ENCODE results near the gene STK33. TPM values are rescaled to one million over a fixed set of nuclear protein-coding genes. Genes with fewer than 3 reads are reported as not detected.
A peak's percentile ranks its signal among the peaks of the same experiment; 100 is the strongest.

Gene STK33
- total RNA-seq, 1 experiment from 2014 or later, result 19.5 TPM

DNA sequence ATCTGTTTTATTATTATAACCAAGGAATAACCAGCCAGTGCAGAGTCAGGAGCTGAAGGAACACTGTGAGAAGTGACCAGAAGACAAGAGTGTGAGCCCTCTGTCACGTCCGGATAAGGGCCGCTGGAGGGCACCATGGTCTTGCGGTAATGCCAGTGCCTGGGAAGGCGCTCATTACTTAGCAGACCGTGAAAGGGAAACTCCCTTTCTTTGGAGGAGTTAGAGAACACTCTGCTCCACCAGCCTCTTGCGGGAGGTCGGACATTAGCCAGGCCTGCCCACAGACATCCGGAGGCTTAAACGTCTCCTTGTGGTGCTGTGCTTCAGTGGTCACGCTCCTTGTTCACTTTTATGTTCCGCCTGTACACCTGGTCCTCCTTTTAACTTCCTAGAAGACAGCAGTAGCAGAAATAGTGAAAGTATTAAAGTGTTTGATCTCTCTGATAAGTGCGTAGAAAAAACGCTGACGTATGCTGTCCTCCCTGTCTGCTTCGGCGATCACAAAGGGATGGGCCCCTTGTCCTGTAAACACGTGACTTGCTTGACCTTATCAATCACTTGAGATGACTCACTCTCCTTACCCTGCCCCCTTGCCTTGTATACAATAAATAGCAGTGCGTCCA, 209.7 kb downstream of the STK33 start:
- H3K23ac ChIP-seq (ENCODE audit: insufficient read length, low read depth, low read length), result no peak overlapping the region
- no peak overlapping the region for H2BK120ac ChIP-seq (ENCODE audit: low read depth, low read length, poor library complexity, severe bottlenecking)
- no peak overlapping the region for H3K56ac ChIP-seq (ENCODE audit: insufficient read length, low read depth, low read length)
- no CpG with 5 or more reads among the region's 19 CpGs for WGBS (ENCODE audit: extremely low coverage, insufficient read length, low lambda C conversion rate)
- no peaks in the 10 kb centered on the region for H3K79me2 ChIP-seq (ENCODE audit: insufficient read depth, low read length)
- no peaks in the 10 kb centered on the region for H3K9me3 ChIP-seq (ENCODE audit: control insufficient read depth, low read depth, low read length)
- H4K8ac ChIP-seq (replicated peaks; ENCODE audit: insufficient read length, low read depth, low read length), result no peak overlapping the region
- H2BK5ac ChIP-seq (ENCODE audit: insufficient read length, low read length), result no peak overlapping the region
- H3K23me2 ChIP-seq (ENCODE audit: insufficient read length, low read depth, low read length, poor library complexity, severe bottlenecking), result no peaks in the 10 kb centered on the region
- H3K14ac ChIP-seq (ENCODE audit: insufficient read depth, low read length), result no peak overlapping the region
- no peaks in the 10 kb centered on the region; the same call in 1 of the 2 replicates for H3K4me1 ChIP-seq (ENCODE audit: insufficient read depth, low read length)
- H4K5ac ChIP-seq (ENCODE audit: insufficient read length, low read depth, low read length), result no peak overlapping the region
- no peak overlapping the region for H2BK20ac ChIP-seq (ENCODE audit: low read depth, low read length, poor library complexity, severe bottlenecking)
- H4K91ac ChIP-seq (ENCODE audit: insufficient read length, low read depth, low read length), result no peak overlapping the region
- H3T11ph ChIP-seq (ENCODE audit: low read length), result no peak overlapping the region
- no peaks in the 10 kb centered on the region for H3K79me1 ChIP-seq (ENCODE audit: insufficient read depth, low read depth, low read length, poor library complexity, severe bottlenecking)
- no peaks in the 10 kb centered on the region for H3K27me3 ChIP-seq (ENCODE audit: insufficient read depth, low read length)
- peak; percentile 74 for DNase-seq
- H3K4me2 ChIP-seq (ENCODE audit: insufficient read depth, insufficient read length, low read length), result no peak overlapping the region
- Mint-ChIP-seq H3K27ac (peak overlapping the region in 1 of 3 experiments; percentile 7; a peak in 1 of 7 replicates), H3K9me3 (no peaks in the 10 kb centered on the region), H3K4me3 (no peak overlapping the region), H3K4me1 (peaks cover 15 to 22% of the 10 kb centered on the region in 2 experiments), H3K27me3 (ENCODE audit: low read depth) (no peaks in the 10 kb centered on the region), H3K36me3 (ENCODE audit: insufficient read depth in 1 of 3, low read depth in 3 of 3) (no peaks in the 10 kb centered on the region)
- no peak overlapping the region for H2AK5ac ChIP-seq (ENCODE audit: insufficient read length, low read length)
- H3K27ac ChIP-seq (ENCODE audit: insufficient read length, low read depth, low read length), result no peak overlapping the region
- no peak overlapping the region for H3K18ac ChIP-seq (ENCODE audit: insufficient read length, low read depth, low read length)
- H2BK12ac ChIP-seq (ENCODE audit: insufficient read length, low read depth, low read length), result no peak overlapping the region
- TF ChIP-seq, protein P1, sequence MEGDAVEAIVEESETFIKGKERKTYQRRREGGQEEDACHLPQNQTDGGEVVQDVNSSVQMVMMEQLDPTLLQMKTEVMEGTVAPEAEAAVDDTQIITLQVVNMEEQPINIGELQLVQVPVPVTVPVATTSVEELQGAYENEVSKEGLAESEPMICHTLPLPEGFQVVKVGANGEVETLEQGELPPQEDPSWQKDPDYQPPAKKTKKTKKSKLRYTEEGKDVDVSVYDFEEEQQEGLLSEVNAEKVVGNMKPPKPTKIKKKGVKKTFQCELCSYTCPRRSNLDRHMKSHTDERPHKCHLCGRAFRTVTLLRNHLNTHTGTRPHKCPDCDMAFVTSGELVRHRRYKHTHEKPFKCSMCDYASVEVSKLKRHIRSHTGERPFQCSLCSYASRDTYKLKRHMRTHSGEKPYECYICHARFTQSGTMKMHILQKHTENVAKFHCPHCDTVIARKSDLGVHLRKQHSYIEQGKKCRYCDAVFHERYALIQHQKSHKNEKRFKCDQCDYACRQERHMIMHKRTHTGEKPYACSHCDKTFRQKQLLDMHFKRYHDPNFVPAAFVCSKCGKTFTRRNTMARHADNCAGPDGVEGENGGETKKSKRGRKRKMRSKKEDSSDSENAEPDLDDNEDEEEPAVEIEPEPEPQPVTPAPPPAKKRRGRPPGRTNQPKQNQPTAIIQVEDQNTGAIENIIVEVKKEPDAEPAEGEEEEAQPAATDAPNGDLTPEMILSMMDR (conservative IDR thresholded peaks at IDR 0.05), result peak; percentile 56
- no peak overlapping the region for H2AFZ ChIP-seq (ENCODE audit: low read length)
- no peak overlapping the region for H3K4ac ChIP-seq (ENCODE audit: low read depth, low read length)
- no peaks in the 10 kb centered on the region for H4K20me1 ChIP-seq (ENCODE audit: control insufficient read depth, insufficient read depth, insufficient read length)
- H3K9ac ChIP-seq (ENCODE audit: extremely low read depth, insufficient read length, low read length), result no peak overlapping the region
- H2BK15ac ChIP-seq (ENCODE audit: low read depth, low read length), result no peak overlapping the region

Data from H9 (cell line).